SH-SY5Y (cell line): ENCODE data around the gene RAD51B.

Source experiments
- GATA2 ChIP-seq: IDR thresholded peaks from 2 replicates; pipeline ENCODE4 v1.6.1; 2011; ENCODE audit warnings: mild to moderate bottlenecking, low read depth, low read length
- GATA3 ChIP-seq: IDR thresholded peaks from 2 replicates; pipeline ENCODE4 v1.6.1; 2011; ENCODE audit warnings: low read depth, mild to moderate bottlenecking, low read length, moderate library complexity

- no peak for TF ChIP-seq GATA2
- no peak for TF ChIP-seq GATA3
These were observed 862.9 kb downstream of the RAD51B start for GRCh38 chr14:68682166-68683103.
